Suprapubic skin (tissue), 4 donors: ENCODE data around the gene MINDY4. TPM values are rescaled to one million over a fixed set of nuclear protein-coding genes. Genes with fewer than 3 reads are reported as not detected.

Experiments
- DNase-seq, 2 donors: peaks; one replicate each; pipeline ENCODE4 v3.0.0-alpha.2; 2019; ENCODE audit warnings: low spot score in 2 of 2
- H3K27ac ChIP-seq: fragments of 200-600 bp; sonication (generic); one replicate; pipeline ENCODE4 v1.5.1; 2019
- H3K27me3 ChIP-seq: fragments of 200-600 bp; sonication (generic); one replicate; pipeline ENCODE4 v1.5.1; 2019
- H3K36me3 ChIP-seq: fragments of 200-600 bp; sonication (generic); one replicate; pipeline ENCODE4 v1.5.1; 2019
- H3K4me1 ChIP-seq: fragments of 200-600 bp; sonication (generic); one replicate; pipeline ENCODE4 v1.5.1; 2019
- H3K4me3 ChIP-seq: fragments of 200-600 bp; sonication (generic); one replicate; pipeline ENCODE4 v1.5.1; 2019; ENCODE audit warnings: mild to moderate bottlenecking
- H3K9me3 ChIP-seq: fragments of 200-600 bp; sonication (generic); one replicate; pipeline ENCODE4 v1.5.1; 2019
- EP300 ChIP-seq: sonication (generic); formaldehyde crosslinking; IDR thresholded peaks from one replicate; pipeline ENCODE4 v1.6.1; 2017; ENCODE audit warnings: antibody characterized with exemption
- POLR2A ChIP-seq, 2 donors: fragments of 450-650 bp; IDR thresholded peaks; one replicate each; pipeline ENCODE4 v1.6.1; 2017; ENCODE audit warnings: antibody characterized with exemption in 2 of 2, mild to moderate bottlenecking in 2 of 2, moderate library complexity in 2 of 2
- POLR2AphosphoS5 ChIP-seq, 3 donors: sonication (generic); formaldehyde crosslinking; IDR thresholded peaks; one replicate each; pipeline ENCODE4 v1.6.1; 2017; ENCODE audit warnings: antibody characterized with exemption in 3 of 3
- WGBS: methylation state at CpG from one replicate; pipeline ENCODE4 v1.1.5; 2018; 5-methylcytosine and 5-hydroxymethylcytosine counted together
- total RNA-seq, 4 donors: library from RNA; depleted of rRNA; stranded (reverse); fragments of >200 nt; gene quantifications; one replicate each; pipeline ENCODE4 v1.1.0, GENCODE V29; 2016
- TF ChIP-seq, protein P1 (sequence below), 2 donors: fragments of 200-600 bp in 1 of 2; fragments of 450-650 bp in 1 of 2; sonication (generic) in 1 of 2; IDR thresholded peaks; one replicate each; pipeline ENCODE4 v1.5.1; 2016 to 2019; ENCODE audit warnings: antibody characterized with exemption in 2 of 2, mild to moderate bottlenecking in 1 of 2, moderate library complexity in 1 of 2

The MINDY4 gene
- total RNA-seq, 4 donors from 2014 or later: 4.6 to 10.5 (median 6.1) TPM

DNA sequence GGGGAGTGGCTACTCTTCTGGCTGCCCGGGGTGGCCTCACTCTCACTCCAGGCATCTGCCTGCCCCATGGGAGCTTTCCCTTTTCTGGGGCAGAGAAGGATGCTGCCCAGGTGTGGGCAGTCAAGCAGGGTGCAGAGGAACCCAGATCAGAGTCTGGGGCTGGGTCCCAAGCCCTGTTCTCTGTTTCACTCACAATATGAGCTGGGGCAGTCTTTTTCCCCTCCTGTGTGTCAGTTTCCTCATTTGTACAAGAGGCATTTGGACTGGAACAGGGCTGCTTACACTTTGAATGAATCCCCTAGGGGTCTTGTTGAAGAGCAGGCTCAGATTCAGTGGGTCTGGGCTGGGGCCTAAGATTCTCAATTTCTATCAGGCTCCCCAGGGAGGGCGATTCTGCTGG is 102.0 kb downstream of the MINDY4 start:
- no peak overlapping the region for H3K4me3 ChIP-seq
- TF ChIP-seq EP300: no peak
- no peak for TF ChIP-seq POLR2A (IDR thresholded peaks at IDR 0.05)
- TF ChIP-seq, protein P1, sequence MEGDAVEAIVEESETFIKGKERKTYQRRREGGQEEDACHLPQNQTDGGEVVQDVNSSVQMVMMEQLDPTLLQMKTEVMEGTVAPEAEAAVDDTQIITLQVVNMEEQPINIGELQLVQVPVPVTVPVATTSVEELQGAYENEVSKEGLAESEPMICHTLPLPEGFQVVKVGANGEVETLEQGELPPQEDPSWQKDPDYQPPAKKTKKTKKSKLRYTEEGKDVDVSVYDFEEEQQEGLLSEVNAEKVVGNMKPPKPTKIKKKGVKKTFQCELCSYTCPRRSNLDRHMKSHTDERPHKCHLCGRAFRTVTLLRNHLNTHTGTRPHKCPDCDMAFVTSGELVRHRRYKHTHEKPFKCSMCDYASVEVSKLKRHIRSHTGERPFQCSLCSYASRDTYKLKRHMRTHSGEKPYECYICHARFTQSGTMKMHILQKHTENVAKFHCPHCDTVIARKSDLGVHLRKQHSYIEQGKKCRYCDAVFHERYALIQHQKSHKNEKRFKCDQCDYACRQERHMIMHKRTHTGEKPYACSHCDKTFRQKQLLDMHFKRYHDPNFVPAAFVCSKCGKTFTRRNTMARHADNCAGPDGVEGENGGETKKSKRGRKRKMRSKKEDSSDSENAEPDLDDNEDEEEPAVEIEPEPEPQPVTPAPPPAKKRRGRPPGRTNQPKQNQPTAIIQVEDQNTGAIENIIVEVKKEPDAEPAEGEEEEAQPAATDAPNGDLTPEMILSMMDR (IDR thresholded peaks at IDR 0.05): no peak
- TF ChIP-seq POLR2AphosphoS5 (IDR thresholded peaks at IDR 0.05): no peak
- no peaks in the 10 kb centered on the region for H3K27me3 ChIP-seq
- H3K36me3 ChIP-seq: peaks cover 38% of the 10 kb centered on the region
- no peaks in the 10 kb centered on the region for H3K4me1 ChIP-seq
- 74% methylated on average over 2 of the region's 2 CpGs for WGBS
- H3K9me3 ChIP-seq: no peaks in the 10 kb centered on the region
- H3K27ac ChIP-seq: no peak overlapping the region
- DNase-seq: no peak

- no peaks in the 10 kb centered on the region for H3K4me1 ChIP-seq
- H3K36me3 ChIP-seq: peaks cover 38% of the 10 kb centered on the region
- no peaks in the 10 kb centered on the region for H3K27me3 ChIP-seq
- no peak overlapping the region for H3K27ac ChIP-seq
- H3K4me3 ChIP-seq: no peak overlapping the region
- DNase-seq: no peak
- no peaks in the 10 kb centered on the region for H3K9me3 ChIP-seq
- TF ChIP-seq POLR2A (IDR thresholded peaks at IDR 0.05) (no peak), EP300 (no peak), POLR2AphosphoS5 (IDR thresholded peaks at IDR 0.05) (no peak)
- TF ChIP-seq, protein P1 (IDR thresholded peaks at IDR 0.05): no peak
- 79% methylated on average over 6 of the region's 6 CpGs for WGBS
Observed at GRCh38 chr7:30873656-30874055, 102.4 kb downstream of the MINDY4 start.

- Histone ChIP-seq H3K36me3 (peaks cover 38% of the 10 kb centered on the region), H3K4me1 (no peaks in the 10 kb centered on the region), H3K27me3 (no peaks in the 10 kb centered on the region), H3K4me3 (no peak overlapping the region), H3K9me3 (no peaks in the 10 kb centered on the region), H3K27ac (no peak overlapping the region)
- TF ChIP-seq, protein P1 (IDR thresholded peaks at IDR 0.05): no peak
- no peak for TF ChIP-seq POLR2A (IDR thresholded peaks at IDR 0.05)
- TF ChIP-seq POLR2AphosphoS5 (IDR thresholded peaks at IDR 0.05): no peak
- no peak for TF ChIP-seq EP300
- DNase-seq: no peak
- 92% methylated on average over 5 of the region's 5 CpGs for WGBS
Observed at GRCh38 chr7:30874656-30875302, 103.6 kb downstream of the MINDY4 start.

DNA sequence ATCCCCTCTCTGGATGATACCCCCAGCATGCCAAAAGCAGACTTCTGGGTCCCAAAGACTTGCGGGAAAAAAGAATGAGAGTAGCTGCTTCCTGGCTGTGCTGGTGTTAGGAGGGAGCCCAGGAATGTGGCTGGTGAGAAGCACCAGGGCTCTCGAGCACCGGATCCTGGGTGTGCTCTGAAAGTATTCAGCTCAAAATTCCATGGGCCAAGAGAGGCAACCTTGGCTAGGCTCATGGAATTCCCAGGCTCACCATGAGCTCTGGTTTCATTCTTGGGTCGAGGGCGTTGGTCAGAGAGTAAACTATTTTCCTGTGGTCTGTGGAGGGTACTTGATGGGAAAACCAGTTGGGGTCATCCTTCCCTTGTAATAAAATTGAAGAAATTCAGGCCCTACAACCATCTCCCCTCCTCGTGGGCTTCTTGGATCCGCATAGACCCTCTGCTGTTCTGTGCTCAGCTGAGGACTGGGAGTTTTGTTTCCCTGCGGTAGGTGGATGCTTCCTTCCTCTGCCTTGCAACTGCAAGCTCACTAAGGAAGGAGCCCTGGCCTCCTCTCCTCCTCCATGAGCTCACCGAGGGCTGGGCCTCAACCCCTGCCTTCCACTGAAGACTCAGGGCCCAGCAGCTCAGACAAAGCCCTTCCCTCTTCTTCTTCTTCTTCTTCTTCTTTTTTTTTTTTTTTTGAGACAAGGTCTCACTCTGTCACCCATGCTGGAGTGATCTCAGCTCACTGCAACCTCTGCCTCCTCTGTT is 106.0 kb downstream of the MINDY4 start:
- Histone ChIP-seq H3K27ac (no peak overlapping the region), H3K36me3 (peaks cover 31% of the 10 kb centered on the region), H3K4me3 (no peak overlapping the region), H3K27me3 (no peaks in the 10 kb centered on the region), H3K9me3 (no peaks in the 10 kb centered on the region), H3K4me1 (no peaks in the 10 kb centered on the region)
- DNase-seq: no peak
- TF ChIP-seq, protein P1 (IDR thresholded peaks at IDR 0.05): no peak
- no peak for TF ChIP-seq EP300
- TF ChIP-seq POLR2A (IDR thresholded peaks at IDR 0.05): no peak
- TF ChIP-seq POLR2AphosphoS5 (IDR thresholded peaks at IDR 0.05): no peak
- WGBS: 82% methylated on average over 9 of the region's 9 CpGs

GRCh38 chr7:30877993-30878392 is 106.8 kb downstream of the MINDY4 start:
- TF ChIP-seq, protein P1 (IDR thresholded peaks at IDR 0.05): no peak
- TF ChIP-seq EP300 (no peak), POLR2A (IDR thresholded peaks at IDR 0.05) (no peak), POLR2AphosphoS5 (IDR thresholded peaks at IDR 0.05) (no peak)
- Histone ChIP-seq H3K9me3 (no peaks in the 10 kb centered on the region), H3K27ac (no peak overlapping the region), H3K27me3 (no peaks in the 10 kb centered on the region), H3K4me1 (no peaks in the 10 kb centered on the region), H3K36me3 (peaks cover 23% of the 10 kb centered on the region), H3K4me3 (no peak overlapping the region)
- 83% methylated on average over 1 of the region's 5 CpGs for WGBS
- DNase-seq: no peak
